ENCODE results near the gene ADAD1.
"Not testable (repeated sequence)": the region's sequence is repeated elsewhere in the genome, so short reads cannot be mapped to it uniquely, and the experiment has no call there.

Gene ADAD1

GRCh38 chr4:122378711-122379110 is at the start of gene ADAD1:
Gene ADAD1 (plus strand): TSS chr4:122379011. CDS start chr4:122380070, 1,059 bp downstream.
- H3K36me3 Mint-ChIP-seq (ENCODE audit: low read depth): no peaks in the 10 kb centered on the region
- H3K4me1 Mint-ChIP-seq (ENCODE audit: low read depth): no peaks in the 10 kb centered on the region
- H3K4me3 Mint-ChIP-seq: no peak within 1 kb of the TSS
- H3K27ac Mint-ChIP-seq: no peak within 1 kb of the TSS
- H3K9me3 Mint-ChIP-seq: no peaks in the 10 kb centered on the region
- H3K27me3 Mint-ChIP-seq: no peaks in the 10 kb centered on the region

- Mint-ChIP-seq H3K4me3 (no peak overlapping the region), H3K36me3 (ENCODE audit: low read depth) (peaks cover 45% of the 10 kb centered on the region), H3K27me3 (no peaks in the 10 kb centered on the region), H3K4me1 (ENCODE audit: low read depth) (peaks cover 8% of the 10 kb centered on the region), H3K27ac (no peak overlapping the region), H3K9me3 (no peaks in the 10 kb centered on the region)
Measured at GRCh38 chr4:122329876-122330565, 48.8 kb upstream of the ADAD1 start.

- H3K36me3 Mint-ChIP-seq (ENCODE audit: low read depth): peaks cover 52% of the 10 kb centered on the region
- no peak overlapping the region for H3K27ac Mint-ChIP-seq
- peaks cover 8% of the 10 kb centered on the region for H3K4me1 Mint-ChIP-seq (ENCODE audit: low read depth)
- no peaks in the 10 kb centered on the region for H3K9me3 Mint-ChIP-seq
- H3K27me3 Mint-ChIP-seq: no peaks in the 10 kb centered on the region
- no peak overlapping the region for H3K4me3 Mint-ChIP-seq
Measured at GRCh38 chr4:122331195-122331594, 47.6 kb upstream of the ADAD1 start.

GRCh38 chr4:122334828-122335227 is 44.0 kb upstream of the ADAD1 start:
- Mint-ChIP-seq H3K36me3 (ENCODE audit: low read depth) (peaks cover 51% of the 10 kb centered on the region), H3K9me3 (no peaks in the 10 kb centered on the region), H3K27me3 (no peaks in the 10 kb centered on the region), H3K4me3 (no peak overlapping the region), H3K4me1 (ENCODE audit: low read depth) (peaks cover 8% of the 10 kb centered on the region), H3K27ac (no peak overlapping the region)

- no peak overlapping the region for H3K27ac Mint-ChIP-seq
- H3K36me3 Mint-ChIP-seq (ENCODE audit: low read depth): peaks cover 37% of the 10 kb centered on the region
Measured at GRCh38 chr4:122341886-122342285, 36.9 kb upstream of the ADAD1 start.

GRCh38 chr4:122346036-122346435 is 32.8 kb upstream of the ADAD1 start:
- Mint-ChIP-seq H3K27me3 (no peaks in the 10 kb centered on the region), H3K36me3 (ENCODE audit: low read depth) (peaks cover 53% of the 10 kb centered on the region), H3K9me3 (no peaks in the 10 kb centered on the region), H3K4me3 (no peak overlapping the region), H3K4me1 (ENCODE audit: low read depth) (no peaks in the 10 kb centered on the region), H3K27ac (no peak overlapping the region)

More at GRCh38 chr4:122341886-122342285, 36.9 kb upstream of the ADAD1 start:
- Mint-ChIP-seq H3K27me3 (no peaks in the 10 kb centered on the region), H3K4me1 (ENCODE audit: low read depth) (no peaks in the 10 kb centered on the region), H3K9me3 (no peaks in the 10 kb centered on the region), H3K4me3 (no peak overlapping the region)

GRCh38 chr4:122346503-122346902 is 32.3 kb upstream of the ADAD1 start:
- Mint-ChIP-seq H3K27me3 (no peaks in the 10 kb centered on the region), H3K36me3 (ENCODE audit: low read depth) (peaks cover 57% of the 10 kb centered on the region), H3K4me3 (no peak overlapping the region), H3K27ac (no peak overlapping the region), H3K4me1 (ENCODE audit: low read depth) (no peaks in the 10 kb centered on the region), H3K9me3 (no peaks in the 10 kb centered on the region)

GRCh38 chr4:122356317-122356808 is 22.4 kb upstream of the ADAD1 start:
- H3K4me3 Mint-ChIP-seq: no peak overlapping the region
- H3K27ac Mint-ChIP-seq: no peak overlapping the region
- H3K9me3 Mint-ChIP-seq: no peaks in the 10 kb centered on the region
- peaks cover 70% of the 10 kb centered on the region for H3K36me3 Mint-ChIP-seq (ENCODE audit: low read depth)
- H3K27me3 Mint-ChIP-seq: no peaks in the 10 kb centered on the region
- no peaks in the 10 kb centered on the region for H3K4me1 Mint-ChIP-seq (ENCODE audit: low read depth)

GRCh38 chr4:122360754-122361153 is 18.1 kb upstream of the ADAD1 start:
- Mint-ChIP-seq H3K4me3 (no peak overlapping the region), H3K27ac (no peak overlapping the region), H3K36me3 (ENCODE audit: low read depth) (peaks cover 56% of the 10 kb centered on the region), H3K9me3 (peaks cover under 1% of the 10 kb centered on the region), H3K27me3 (no peaks in the 10 kb centered on the region), H3K4me1 (ENCODE audit: low read depth) (no peaks in the 10 kb centered on the region)

- Mint-ChIP-seq H3K27me3 (no peaks in the 10 kb centered on the region), H3K27ac (no peak overlapping the region), H3K36me3 (ENCODE audit: low read depth) (peaks cover 28% of the 10 kb centered on the region), H3K4me3 (no peak overlapping the region), H3K9me3 (peaks cover 13% of the 10 kb centered on the region), H3K4me1 (ENCODE audit: low read depth) (no peaks in the 10 kb centered on the region)
Measured at GRCh38 chr4:122364700-122365404, 14.0 kb upstream of the ADAD1 start.

GRCh38 chr4:122368786-122369185 is 10.0 kb upstream of the ADAD1 start:
- peaks cover 13% of the 10 kb centered on the region for H3K9me3 Mint-ChIP-seq
- H3K27ac Mint-ChIP-seq; H3K4me1 Mint-ChIP-seq (ENCODE audit: low read depth); H3K36me3 Mint-ChIP-seq (ENCODE audit: low read depth); H3K4me3 Mint-ChIP-seq; H3K27me3 Mint-ChIP-seq: not testable (repeated sequence)

GRCh38 chr4:122377352-122377751 is 1.5 kb upstream of the ADAD1 start:
- H3K4me3 Mint-ChIP-seq: no peak overlapping the region
- no peak overlapping the region for H3K27ac Mint-ChIP-seq
- no peaks in the 10 kb centered on the region for H3K4me1 Mint-ChIP-seq (ENCODE audit: low read depth)
- no peaks in the 10 kb centered on the region for H3K9me3 Mint-ChIP-seq
- H3K36me3 Mint-ChIP-seq (ENCODE audit: low read depth): no peaks in the 10 kb centered on the region
- H3K27me3 Mint-ChIP-seq: no peaks in the 10 kb centered on the region

GRCh38 chr4:122379239-122379638 is 428 bp downstream of the ADAD1 start:
- no peak overlapping the region for H3K4me3 Mint-ChIP-seq
- no peaks in the 10 kb centered on the region for H3K27me3 Mint-ChIP-seq
- no peaks in the 10 kb centered on the region for H3K36me3 Mint-ChIP-seq (ENCODE audit: low read depth)
- no peaks in the 10 kb centered on the region for H3K4me1 Mint-ChIP-seq (ENCODE audit: low read depth)
- H3K9me3 Mint-ChIP-seq: no peaks in the 10 kb centered on the region
- H3K27ac Mint-ChIP-seq: no peak overlapping the region

- Mint-ChIP-seq H3K4me1 (ENCODE audit: low read depth) (no peaks in the 10 kb centered on the region), H3K27me3 (no peaks in the 10 kb centered on the region), H3K36me3 (ENCODE audit: low read depth) (no peaks in the 10 kb centered on the region), H3K4me3 (no peak overlapping the region), H3K9me3 (no peaks in the 10 kb centered on the region), H3K27ac (no peak overlapping the region)
Measured at GRCh38 chr4:122383341-122383740, 4.5 kb downstream of the ADAD1 start.

GRCh38 chr4:122384245-122384644 is 5.4 kb downstream of the ADAD1 start:
- no peak overlapping the region for H3K27ac Mint-ChIP-seq
- H3K27me3 Mint-ChIP-seq: no peaks in the 10 kb centered on the region
- H3K4me1 Mint-ChIP-seq (ENCODE audit: low read depth): no peaks in the 10 kb centered on the region
- no peak overlapping the region for H3K4me3 Mint-ChIP-seq
- H3K36me3 Mint-ChIP-seq (ENCODE audit: low read depth): no peaks in the 10 kb centered on the region
- peaks cover 9% of the 10 kb centered on the region for H3K9me3 Mint-ChIP-seq
